ENCODE results near the gene ZNF598. TPM values are rescaled to one million over a fixed set of nuclear protein-coding genes. Genes with fewer than 3 reads are reported as not detected.

The ZNF598 gene
- total RNA-seq, 1 donor from 2014 or later = 31.1 TPM

DNA sequence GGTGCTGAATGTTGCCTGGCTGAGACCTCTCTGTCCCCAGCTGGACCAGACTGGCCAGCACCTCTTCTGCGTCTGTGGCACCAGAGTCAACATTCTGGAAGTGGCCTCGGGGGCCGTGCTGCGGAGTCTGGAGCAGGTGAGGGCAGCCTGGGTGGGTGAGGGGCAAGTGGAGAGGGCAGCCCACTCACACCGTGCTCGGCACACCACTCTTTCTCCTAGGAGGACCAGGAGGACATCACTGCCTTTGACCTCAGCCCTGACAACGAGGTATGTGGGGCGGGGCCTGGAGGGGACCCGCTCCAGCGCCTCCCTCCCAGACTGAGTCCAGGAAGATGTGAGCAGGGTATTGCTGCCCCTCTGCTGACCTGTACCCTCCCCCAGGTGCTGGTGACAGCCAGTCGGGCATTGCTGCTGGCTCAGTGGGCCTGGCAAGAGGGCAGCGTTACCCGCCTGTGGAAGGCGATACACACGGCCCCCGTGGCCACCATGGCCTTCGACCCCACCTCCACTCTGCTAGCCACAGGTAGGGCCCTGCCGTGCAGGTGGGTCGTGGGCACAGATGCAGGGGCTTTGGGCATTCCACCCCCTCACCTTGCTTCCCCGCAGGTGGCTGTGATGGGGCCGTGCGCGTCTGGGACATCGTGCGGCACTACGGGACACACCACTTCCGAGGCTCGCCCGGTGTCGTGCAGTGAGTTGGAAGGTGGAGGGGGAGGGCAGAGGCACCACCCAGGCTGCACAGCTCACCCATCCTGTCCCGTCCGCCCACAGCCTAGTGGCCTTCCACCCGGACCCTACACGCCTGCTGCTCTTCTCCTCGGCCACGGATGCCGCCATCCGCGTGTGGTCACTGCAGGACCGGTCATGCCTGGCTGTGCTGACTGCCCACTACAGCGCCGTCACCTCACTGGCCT, 35.2 kb downstream of the ZNF598 start:
- H3K36me3 ChIP-seq = peaks cover 43 to 49% of the 10 kb centered on the region in 2 donors
- intact Hi-C loops (cut with DNase I) = loop anchor here (5.0 kb wide), 1 partner anchor 248 kb away; the partner anchor contains the start of gene E4F1

DNA sequence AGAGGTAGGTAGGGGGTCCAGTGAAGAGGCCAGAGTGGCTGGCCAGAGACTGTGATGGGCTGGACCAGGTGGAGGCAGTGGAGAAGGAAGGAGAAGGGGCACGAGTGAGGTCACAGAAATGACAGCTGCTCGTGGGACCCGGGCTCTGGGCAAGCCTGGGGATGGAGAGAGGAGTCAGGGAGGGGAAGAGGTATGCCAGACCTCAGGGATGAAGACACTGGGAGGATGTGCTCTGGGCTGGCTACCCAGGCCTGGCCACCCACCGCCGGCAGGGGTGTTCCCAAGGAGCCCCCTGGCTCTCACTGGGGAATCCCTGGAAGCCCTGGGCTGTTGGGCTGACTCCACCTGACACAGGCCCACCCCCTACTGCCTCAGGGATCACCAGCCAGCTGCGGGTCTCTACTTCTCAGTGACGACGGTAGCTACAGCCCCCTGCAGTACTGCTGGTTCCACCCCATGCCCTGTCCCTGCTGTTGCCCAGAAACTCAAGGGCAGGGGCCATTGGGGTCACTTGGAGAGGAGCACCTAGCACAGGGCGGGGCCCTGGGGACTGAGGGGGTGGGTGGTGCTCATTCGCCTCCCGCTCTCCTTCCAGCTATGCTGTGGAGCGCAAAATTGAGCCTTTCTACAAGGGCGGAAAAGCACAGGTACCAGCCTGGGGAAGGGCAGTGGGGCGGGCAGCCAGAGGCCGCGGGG, 36.0 kb downstream of the ZNF598 start:
- Histone ChIP-seq H3K36me3 (peaks cover 43 to 45% of the 10 kb centered on the region in 2 donors), H3K27me3 (no peaks in the 10 kb centered on the region), H3K4me1 (peaks cover 14 to 16% of the 10 kb centered on the region in 2 donors), H3K9me3 (no peaks in the 10 kb centered on the region), H3K27ac (no peak overlapping the region), H3K4me3 (no peak overlapping the region)
- no peak for DNase-seq (ENCODE audit: low spot score in 2 of 2)
- intact Hi-C loops (cut with DNase I) = loop anchor here (5.0 kb wide), 1 partner anchor 249 kb away; the partner anchor contains the start of gene E4F1
- TF ChIP-seq, protein P1, sequence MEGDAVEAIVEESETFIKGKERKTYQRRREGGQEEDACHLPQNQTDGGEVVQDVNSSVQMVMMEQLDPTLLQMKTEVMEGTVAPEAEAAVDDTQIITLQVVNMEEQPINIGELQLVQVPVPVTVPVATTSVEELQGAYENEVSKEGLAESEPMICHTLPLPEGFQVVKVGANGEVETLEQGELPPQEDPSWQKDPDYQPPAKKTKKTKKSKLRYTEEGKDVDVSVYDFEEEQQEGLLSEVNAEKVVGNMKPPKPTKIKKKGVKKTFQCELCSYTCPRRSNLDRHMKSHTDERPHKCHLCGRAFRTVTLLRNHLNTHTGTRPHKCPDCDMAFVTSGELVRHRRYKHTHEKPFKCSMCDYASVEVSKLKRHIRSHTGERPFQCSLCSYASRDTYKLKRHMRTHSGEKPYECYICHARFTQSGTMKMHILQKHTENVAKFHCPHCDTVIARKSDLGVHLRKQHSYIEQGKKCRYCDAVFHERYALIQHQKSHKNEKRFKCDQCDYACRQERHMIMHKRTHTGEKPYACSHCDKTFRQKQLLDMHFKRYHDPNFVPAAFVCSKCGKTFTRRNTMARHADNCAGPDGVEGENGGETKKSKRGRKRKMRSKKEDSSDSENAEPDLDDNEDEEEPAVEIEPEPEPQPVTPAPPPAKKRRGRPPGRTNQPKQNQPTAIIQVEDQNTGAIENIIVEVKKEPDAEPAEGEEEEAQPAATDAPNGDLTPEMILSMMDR (IDR thresholded peaks at IDR 0.05) = no peak

More for the DNA sequence above, 35.2 kb downstream of the ZNF598 start:
- H3K27me3 ChIP-seq = no peaks in the 10 kb centered on the region
- H3K4me1 ChIP-seq = peaks cover 14 to 16% of the 10 kb centered on the region in 2 donors
- DNase-seq (ENCODE audit: low spot score in 2 of 2) = no peak
- no peak overlapping the region for H3K27ac ChIP-seq
- TF ChIP-seq, protein P1 (IDR thresholded peaks at IDR 0.05) = no peak
- no peak overlapping the region for H3K4me3 ChIP-seq
- H3K9me3 ChIP-seq = no peaks in the 10 kb centered on the region

DNA sequence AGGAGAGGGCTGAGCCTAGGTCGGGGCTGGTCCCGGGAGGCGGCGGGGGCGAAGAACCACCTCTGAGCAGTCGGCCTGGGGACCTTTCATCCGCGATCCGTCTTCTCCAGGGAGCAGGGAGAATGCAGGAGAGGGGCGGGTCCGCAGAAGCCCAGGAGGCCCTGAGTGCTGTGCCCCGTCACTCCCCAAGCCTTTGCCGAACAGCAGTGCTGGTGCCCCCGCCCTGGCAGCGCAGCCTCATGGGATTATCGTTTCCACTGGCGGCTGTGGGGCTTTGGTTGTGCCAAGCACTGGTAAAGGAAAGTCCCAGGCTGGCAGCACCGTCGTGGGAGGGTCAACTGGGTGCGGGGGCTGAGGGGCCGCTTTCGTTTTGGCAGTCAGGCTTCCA, 37.1 kb downstream of the ZNF598 start:
- intact Hi-C loops (cut with DNase I) = loop anchor here (5.0 kb wide), 1 partner anchor 250 kb away; the partner anchor contains the start of gene E4F1
- no peak overlapping the region for H3K27ac ChIP-seq

DNA sequence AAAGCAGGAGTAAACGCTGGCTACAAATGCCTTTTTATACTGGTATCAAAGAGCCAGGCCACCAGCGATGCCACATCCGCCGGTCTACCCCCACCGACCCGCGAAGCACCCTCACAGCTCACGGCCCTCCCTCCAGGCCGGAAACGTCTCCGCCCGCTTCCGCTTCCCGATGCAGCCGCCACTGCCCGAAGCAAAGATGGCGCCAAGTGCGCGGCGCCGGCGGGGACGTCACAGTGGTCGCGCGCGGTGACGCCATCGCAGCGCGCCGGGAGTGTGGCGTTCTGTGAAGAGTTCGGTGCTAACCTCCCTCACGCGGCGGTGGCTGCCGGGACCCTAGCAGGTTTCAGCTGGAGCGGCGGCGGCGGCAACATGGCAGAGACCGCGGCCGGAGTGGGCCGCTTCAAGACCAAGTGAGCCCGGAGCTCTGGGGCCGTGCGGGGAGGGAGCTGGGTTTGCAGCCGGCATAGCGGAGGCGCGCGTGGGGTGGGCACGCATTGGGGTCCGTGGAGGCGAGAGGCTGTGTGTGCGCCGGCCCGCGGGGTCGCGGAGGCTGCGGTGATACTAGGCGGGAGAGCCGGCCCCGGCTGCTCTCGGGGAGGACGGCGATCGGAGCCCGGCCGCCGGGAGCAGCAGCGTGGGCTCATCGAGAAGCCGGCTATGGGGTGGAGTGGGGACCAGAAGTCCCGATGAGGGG, 37.7 kb downstream of the ZNF598 start, which contains the start of gene TBL3:
TSS of gene TBL3 (plus strand) at position 258 of the 694 bp plus-strand sequence. CDS start at position 370, 112 bp downstream.
- H3K36me3 ChIP-seq = peaks cover 26 to 28% of the 10 kb centered on the region in 2 donors
- peaks cover 14 to 16% of the 10 kb centered on the region in 2 donors for H3K4me1 ChIP-seq
- H3K9me3 ChIP-seq = no peaks in the 10 kb centered on the region
- peak; percentile 70 to 97 for DNase-seq (ENCODE audit: low spot score in 2 of 2)
- peak within 1 kb of the TSS; percentile 90 to 95 for H3K4me3 ChIP-seq
- H3K27me3 ChIP-seq = no peaks in the 10 kb centered on the region
- H3K27ac ChIP-seq = peak within 1 kb of the TSS; percentile 90 to 93
- intact Hi-C loops (cut with DNase I) = loop anchor here (5.0 kb wide), 1 partner anchor 250 kb away; the partner anchor contains the start of gene E4F1
- TF ChIP-seq, protein P1 (IDR thresholded peaks at IDR 0.05) = no peak

More for the DNA sequence above, 37.1 kb downstream of the ZNF598 start:
- no peaks in the 10 kb centered on the region for H3K27me3 ChIP-seq
- H3K4me1 ChIP-seq = peaks cover 14 to 16% of the 10 kb centered on the region in 2 donors
- TF ChIP-seq, protein P1 (IDR thresholded peaks at IDR 0.05) = no peak
- peak overlapping the region; percentile 90 to 95 for H3K4me3 ChIP-seq
- no peak for DNase-seq (ENCODE audit: low spot score in 2 of 2)
- peaks cover 32 to 34% of the 10 kb centered on the region in 2 donors for H3K36me3 ChIP-seq
- H3K9me3 ChIP-seq = no peaks in the 10 kb centered on the region

Measured in ascending aorta (tissue), 2 donors.